Right kidney (tissue), 9 donors: ENCODE results near the gene NRIP3.

ENCODE experiments used
- DNase-seq: peaks from one replicate; pipeline ENCODE4 v3.0.0-alpha.2; 2016
- long read RNA-seq, 8 donors: transcript quantifications; one replicate each; lab custom pipeline, GENCODE V29; 2026

The NRIP3 gene
- long read RNA-seq, donor 1 = 0 reads
- long read RNA-seq, donor 2 = 0 reads
- long read RNA-seq, donor 3 = 0 reads
- long read RNA-seq, donor 4 = 0 reads
- long read RNA-seq, donor 5 = 0 reads
- long read RNA-seq, donor 6 = 0 reads
- long read RNA-seq, donor 7, partial matches to known transcripts = 0 of 1 reads
- long read RNA-seq, donor 7, other reads (novel, unspliced or antisense) = 0 of 1 reads
- long read RNA-seq, donor 8, partial matches to known transcripts = 0 of 1 reads
- long read RNA-seq, donor 8, other reads (novel, unspliced or antisense) = 0 of 1 reads

GRCh38 chr11:9003573-9004182, at the start of gene NRIP3:
NRIP3 (minus strand) TSS chr11:9004001; CDS start chr11:9003935, 66 bp downstream.
- DNase-seq = no peak

- no peak for DNase-seq
Measured at GRCh38 chr11:9052316-9052715, 48.5 kb upstream of the NRIP3 start.

GRCh38 chr11:9049959-9050358, 46.2 kb upstream of the NRIP3 start:
- DNase-seq = no peak

- DNase-seq = peak; percentile 32
Measured at GRCh38 chr11:9047964-9048523, 44.2 kb upstream of the NRIP3 start.

GRCh38 chr11:9046481-9046880, 42.7 kb upstream of the NRIP3 start:
- DNase-seq = no peak

- no peak for DNase-seq
Measured at GRCh38 chr11:9042488-9042887, 38.7 kb upstream of the NRIP3 start.

- no peak for DNase-seq
Measured at GRCh38 chr11:9041747-9042146, 37.9 kb upstream of the NRIP3 start.

GRCh38 chr11:9040410-9040809, 36.6 kb upstream of the NRIP3 start:
- DNase-seq = no peak

- no peak for DNase-seq
Measured at GRCh38 chr11:9039863-9040262, 36.1 kb upstream of the NRIP3 start.

- DNase-seq = no peak
Measured at GRCh38 chr11:9039198-9039597, 35.4 kb upstream of the NRIP3 start.

- DNase-seq = no peak
Measured at GRCh38 chr11:9038541-9038940, 34.7 kb upstream of the NRIP3 start.

GRCh38 chr11:9037963-9038362, 34.2 kb upstream of the NRIP3 start:
- DNase-seq = no peak

- no peak for DNase-seq
Measured at GRCh38 chr11:9037046-9037780, 33.4 kb upstream of the NRIP3 start.

- DNase-seq = no peak
Measured at GRCh38 chr11:9030601-9031000, 26.8 kb upstream of the NRIP3 start.

- no peak for DNase-seq
Measured at GRCh38 chr11:9029422-9029821, 25.6 kb upstream of the NRIP3 start.

GRCh38 chr11:9028581-9028980, 24.8 kb upstream of the NRIP3 start:
- DNase-seq = no peak

GRCh38 chr11:9025101-9025850, 21.5 kb upstream of the NRIP3 start:
- DNase-seq = no peak

GRCh38 chr11:9022961-9023680, 19.3 kb upstream of the NRIP3 start:
- no peak for DNase-seq

GRCh38 chr11:9020916-9021315, 17.1 kb upstream of the NRIP3 start:
- DNase-seq = no peak

GRCh38 chr11:9019861-9020260, 16.1 kb upstream of the NRIP3 start:
- DNase-seq = no peak

GRCh38 chr11:9017773-9018172, 14.0 kb upstream of the NRIP3 start:
- no peak for DNase-seq
